ENCODE measurements around the gene SH3YL1. TPM values are rescaled to one million over a fixed set of nuclear protein-coding genes. Genes with fewer than 3 reads are reported as not detected.

The SH3YL1 gene
- total RNA-seq, 1 donor from 2014 or later, result 34.7 TPM

DNA sequence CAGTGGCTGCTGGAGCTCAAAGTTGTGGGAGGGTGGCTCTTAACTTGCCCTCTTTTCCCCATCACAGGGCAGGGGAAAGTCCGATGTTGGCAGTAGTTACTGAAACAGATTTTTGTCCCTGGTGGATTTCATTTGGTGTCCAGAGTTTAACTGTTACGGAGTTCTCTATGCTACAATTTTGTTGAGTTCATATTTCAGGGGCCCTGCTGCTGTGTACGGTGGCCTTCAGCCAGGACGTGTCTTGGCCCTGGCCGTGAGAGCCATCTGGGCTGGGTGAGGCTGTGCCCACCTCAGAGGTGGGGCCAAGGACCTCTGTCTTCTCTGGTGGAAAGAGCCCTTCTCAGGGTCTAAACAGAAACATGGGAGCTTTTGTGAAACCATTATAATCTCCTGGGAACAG, 67.4 kb downstream of the SH3YL1 start:
- Mint-ChIP-seq H3K27ac (no peak overlapping the region), H3K27me3 (ENCODE audit: low read depth) (no peaks in the 10 kb centered on the region), H3K4me3 (ENCODE audit: low read depth) (no peak overlapping the region), H3K36me3 (ENCODE audit: low read depth) (no peaks in the 10 kb centered on the region), H3K4me1 (ENCODE audit: low read depth) (no peaks in the 10 kb centered on the region), H3K9me3 (no peaks in the 10 kb centered on the region)
- no peak for DNase-seq (ENCODE audit: low spot score)
- intact Hi-C loops (cut with micrococcal nuclease), result no loop called here

DNA sequence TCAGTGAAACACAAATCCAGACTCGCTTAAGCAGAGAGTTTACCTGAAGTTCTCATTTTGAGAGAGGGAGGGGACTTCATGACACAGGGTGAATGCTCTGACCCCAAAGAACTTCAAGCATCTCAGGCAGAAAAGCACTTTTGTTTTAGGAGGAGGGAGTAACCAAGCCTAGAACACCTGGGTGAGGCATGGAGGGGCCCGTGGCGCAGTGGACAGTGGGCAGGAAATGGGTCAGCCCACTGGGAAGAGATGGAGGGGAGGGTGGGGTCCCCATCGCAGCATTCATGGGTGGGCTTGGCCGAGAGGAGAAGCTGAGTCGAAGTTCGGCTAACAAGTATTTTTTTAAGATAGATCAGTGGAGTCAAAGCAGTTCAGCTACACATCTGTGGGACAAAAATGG, 67.9 kb downstream of the SH3YL1 start:
- Mint-ChIP-seq H3K4me1 (ENCODE audit: low read depth) (no peaks in the 10 kb centered on the region), H3K27ac (no peak overlapping the region), H3K4me3 (ENCODE audit: low read depth) (no peak overlapping the region), H3K36me3 (ENCODE audit: low read depth) (no peaks in the 10 kb centered on the region), H3K27me3 (ENCODE audit: low read depth) (no peaks in the 10 kb centered on the region), H3K9me3 (no peaks in the 10 kb centered on the region)
- intact Hi-C loops (cut with micrococcal nuclease), result no loop called here
- DNase-seq (ENCODE audit: low spot score), result no peak

DNA sequence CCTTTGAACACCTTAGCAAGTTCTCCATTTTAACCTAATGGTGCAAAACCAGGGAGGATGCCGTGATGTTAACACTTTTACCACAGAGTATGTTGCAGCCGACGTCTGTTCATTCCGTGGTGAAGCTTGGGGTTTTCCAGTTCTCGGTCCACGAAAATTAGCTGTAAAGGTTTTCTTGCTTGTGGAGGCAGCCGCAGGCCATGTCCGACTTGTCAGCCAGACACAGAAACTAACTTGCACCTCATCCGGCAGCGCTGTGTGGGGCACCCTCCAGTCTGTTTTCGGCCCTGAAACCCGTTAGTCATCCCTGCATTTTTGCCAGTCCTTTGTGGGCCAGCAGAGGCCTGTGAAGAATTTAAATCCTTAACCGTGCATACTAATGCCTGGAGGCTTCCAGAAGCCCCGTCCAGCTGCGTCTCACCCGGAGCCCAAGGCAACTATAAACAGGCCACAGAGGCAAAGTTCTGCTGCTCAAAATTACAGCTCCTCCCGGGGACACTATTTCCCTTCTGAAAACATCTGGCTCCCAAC, 70.6 kb downstream of the SH3YL1 start:
- Mint-ChIP-seq H3K27me3 (ENCODE audit: low read depth) (no peaks in the 10 kb centered on the region), H3K4me3 (ENCODE audit: low read depth) (no peak overlapping the region), H3K9me3 (peaks cover 12% of the 10 kb centered on the region), H3K36me3 (ENCODE audit: low read depth) (no peaks in the 10 kb centered on the region), H3K4me1 (ENCODE audit: low read depth) (no peaks in the 10 kb centered on the region), H3K27ac (no peak overlapping the region)
- intact Hi-C loops (cut with micrococcal nuclease), result no loop called here
- no peak for DNase-seq (ENCODE audit: low spot score)

DNA sequence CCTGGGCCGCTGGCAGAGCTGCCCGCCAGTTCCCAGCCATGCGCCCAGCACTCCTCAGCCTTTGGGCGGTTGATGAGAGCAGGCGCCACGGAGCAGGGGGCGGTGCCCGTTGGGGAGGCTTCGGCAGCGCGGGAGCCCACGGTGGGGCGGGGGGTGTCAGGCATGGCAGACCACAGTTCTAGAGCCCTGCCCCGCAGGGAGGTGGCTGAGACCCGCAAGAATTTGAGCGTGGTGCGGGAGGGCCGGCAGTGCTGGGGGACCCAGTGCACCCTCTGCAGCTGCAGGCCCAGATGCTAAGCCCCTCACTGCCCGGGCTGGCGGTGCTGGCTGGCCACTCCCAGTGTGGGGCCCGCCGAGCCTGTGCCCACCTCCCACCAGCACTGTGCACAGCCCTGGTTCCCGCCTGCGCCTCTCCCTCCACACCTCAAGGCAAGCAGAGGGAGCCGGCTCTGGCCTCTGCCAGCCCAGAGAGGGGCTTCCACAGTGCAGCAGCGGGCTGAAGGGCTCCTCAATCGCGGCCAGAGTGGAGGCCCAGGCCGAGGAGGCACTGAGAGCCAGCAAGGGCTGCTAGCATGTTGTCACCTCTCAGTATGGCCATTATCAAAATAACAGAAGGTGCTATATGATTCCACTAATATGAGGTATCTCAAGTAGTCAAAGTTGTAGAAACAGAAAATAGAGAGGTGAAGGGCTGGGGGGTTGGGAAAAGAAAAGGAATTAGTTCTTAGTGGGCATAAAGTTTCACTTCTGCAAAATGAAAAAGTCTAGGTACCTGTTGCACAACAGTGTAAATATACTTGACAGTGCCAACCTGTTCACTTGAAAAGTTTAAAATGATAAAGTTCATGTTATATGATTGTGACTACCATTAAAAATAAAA, 72.3 kb downstream of the SH3YL1 start:
- H3K4me3 Mint-ChIP-seq (ENCODE audit: low read depth), result no peak overlapping the region
- no peak overlapping the region for H3K27ac Mint-ChIP-seq
- intact Hi-C loops (cut with micrococcal nuclease), result no loop called here
- H3K9me3 Mint-ChIP-seq, result peaks cover 24% of the 10 kb centered on the region
- peaks cover 3% of the 10 kb centered on the region for H3K36me3 Mint-ChIP-seq (ENCODE audit: low read depth)
- H3K27me3 Mint-ChIP-seq (ENCODE audit: low read depth), result no peaks in the 10 kb centered on the region
- no peaks in the 10 kb centered on the region for H3K4me1 Mint-ChIP-seq (ENCODE audit: low read depth)
- no peak for DNase-seq (ENCODE audit: low spot score)

DNA sequence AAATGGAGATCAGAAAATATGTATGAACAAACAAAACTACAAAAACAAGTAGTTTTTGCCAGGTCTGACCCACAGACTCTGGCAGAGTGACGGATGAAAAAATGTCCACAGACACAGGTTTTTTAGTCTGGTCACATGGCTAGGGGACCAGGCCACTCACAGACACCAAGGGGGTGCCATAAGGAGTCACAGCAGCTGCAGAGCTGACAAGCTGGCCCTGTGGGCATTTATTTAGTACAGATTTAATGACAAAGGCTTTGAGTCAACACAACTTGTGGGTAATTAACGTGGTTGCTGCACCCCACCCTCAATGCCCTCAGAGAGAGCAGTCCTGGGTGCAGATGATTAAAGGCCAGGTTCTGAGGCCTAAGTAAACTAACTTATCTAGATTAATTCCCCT, 76.0 kb downstream of the SH3YL1 start:
- H3K27ac Mint-ChIP-seq, result no peak overlapping the region
- H3K4me3 Mint-ChIP-seq (ENCODE audit: low read depth), result no peak overlapping the region
- H3K4me1 Mint-ChIP-seq (ENCODE audit: low read depth), result peaks cover 3% of the 10 kb centered on the region
- H3K36me3 Mint-ChIP-seq (ENCODE audit: low read depth), result peaks cover 9% of the 10 kb centered on the region
- no peak for DNase-seq (ENCODE audit: low spot score)
- intact Hi-C loops (cut with micrococcal nuclease), result no loop called here
- no peaks in the 10 kb centered on the region for H3K27me3 Mint-ChIP-seq (ENCODE audit: low read depth)
- peaks cover 57% of the 10 kb centered on the region for H3K9me3 Mint-ChIP-seq

DNA sequence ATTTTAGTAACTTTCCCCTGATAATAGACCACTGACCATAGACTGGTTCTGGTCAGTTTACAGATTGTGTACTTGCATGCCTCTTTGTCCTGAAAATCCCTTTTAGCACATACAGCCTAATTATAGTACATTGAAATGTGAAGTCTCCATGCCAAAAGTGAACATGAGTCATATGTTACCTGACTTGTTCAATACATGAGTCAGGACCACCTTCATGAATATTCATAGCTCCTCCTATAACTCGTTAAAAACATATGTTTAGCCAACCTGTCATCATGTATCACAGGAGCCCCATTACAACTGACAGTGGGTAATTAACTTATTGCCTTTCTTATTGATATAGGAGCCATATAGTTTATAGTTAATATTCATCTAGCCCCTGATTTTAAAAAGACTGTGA, 78.6 kb downstream of the SH3YL1 start:
- Mint-ChIP-seq H3K9me3 (peaks cover 70% of the 10 kb centered on the region), H3K4me3 (ENCODE audit: low read depth) (no peak overlapping the region), H3K27me3 (ENCODE audit: low read depth) (no peaks in the 10 kb centered on the region), H3K4me1 (ENCODE audit: low read depth) (peaks cover 4% of the 10 kb centered on the region), H3K27ac (no peak overlapping the region), H3K36me3 (ENCODE audit: low read depth) (peaks cover 9% of the 10 kb centered on the region)
- intact Hi-C loops (cut with micrococcal nuclease), result no loop called here
- no peak for DNase-seq (ENCODE audit: low spot score)

DNA sequence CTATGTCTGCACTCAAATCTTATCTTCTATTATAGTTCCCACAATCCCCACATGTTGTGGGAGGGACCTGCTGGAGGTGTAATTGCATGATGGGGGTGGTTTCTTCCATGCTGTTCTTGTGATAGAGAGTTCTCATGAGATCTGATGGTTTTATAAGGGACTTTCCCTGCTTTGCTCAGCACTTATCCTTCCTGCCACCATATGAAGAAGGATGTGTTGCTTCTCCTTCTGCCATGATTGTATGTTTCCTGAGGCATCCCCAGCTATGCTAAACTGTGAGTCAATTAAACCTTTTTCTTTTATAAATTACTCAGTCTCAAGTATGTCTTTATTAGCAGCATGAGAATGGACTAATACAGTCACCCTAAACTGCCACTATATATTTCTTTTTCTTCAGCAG, 79.1 kb downstream of the SH3YL1 start:
- peaks cover 68% of the 10 kb centered on the region for H3K9me3 Mint-ChIP-seq

DNA sequence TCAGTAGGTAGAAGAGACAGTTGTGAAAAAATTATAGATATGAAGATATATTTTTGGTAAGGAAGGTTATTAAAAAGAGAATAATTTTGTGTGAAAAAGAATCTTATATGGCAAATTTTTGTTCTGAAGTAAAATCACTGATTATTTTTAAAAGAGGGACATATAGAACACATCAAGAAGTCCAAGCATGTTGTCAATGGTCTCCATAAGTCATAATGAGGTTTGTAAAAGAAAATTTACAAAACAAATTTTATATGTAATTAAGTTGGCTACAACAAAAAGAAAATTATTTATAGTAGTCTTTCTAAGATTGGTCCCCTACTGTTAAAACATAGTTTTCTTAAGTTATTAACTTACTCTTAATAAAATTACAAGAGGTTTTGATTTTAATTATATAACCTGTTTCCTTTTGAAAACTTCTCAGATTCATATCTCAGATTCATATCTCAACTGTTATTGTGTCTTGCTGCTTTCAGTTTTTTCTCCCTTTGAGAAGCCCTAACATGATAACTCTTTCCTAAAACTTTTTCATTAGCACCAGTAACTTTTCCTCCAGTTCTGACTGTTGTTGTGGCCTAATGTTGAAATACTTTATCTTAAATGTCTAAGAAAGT, 81.2 kb downstream of the SH3YL1 start:
- Mint-ChIP-seq H3K27me3 (ENCODE audit: low read depth) (no peaks in the 10 kb centered on the region), H3K36me3 (ENCODE audit: low read depth) (peaks cover 9% of the 10 kb centered on the region), H3K4me1 (ENCODE audit: low read depth) (peaks cover 8% of the 10 kb centered on the region), H3K9me3 (peaks cover 55% of the 10 kb centered on the region), H3K27ac (no peak overlapping the region), H3K4me3 (ENCODE audit: low read depth) (no peak overlapping the region)
- intact Hi-C loops (cut with micrococcal nuclease), result no loop called here
- no peak for DNase-seq (ENCODE audit: low spot score)

More for the DNA sequence above, 79.1 kb downstream of the SH3YL1 start:
- Mint-ChIP-seq H3K4me3 (ENCODE audit: low read depth) (no peak overlapping the region), H3K27me3 (ENCODE audit: low read depth) (no peaks in the 10 kb centered on the region), H3K27ac (no peak overlapping the region), H3K4me1 (ENCODE audit: low read depth) (peaks cover 4% of the 10 kb centered on the region), H3K36me3 (ENCODE audit: low read depth) (peaks cover 9% of the 10 kb centered on the region)
- no peak for DNase-seq (ENCODE audit: low spot score)
- intact Hi-C loops (cut with micrococcal nuclease), result no loop called here

DNA sequence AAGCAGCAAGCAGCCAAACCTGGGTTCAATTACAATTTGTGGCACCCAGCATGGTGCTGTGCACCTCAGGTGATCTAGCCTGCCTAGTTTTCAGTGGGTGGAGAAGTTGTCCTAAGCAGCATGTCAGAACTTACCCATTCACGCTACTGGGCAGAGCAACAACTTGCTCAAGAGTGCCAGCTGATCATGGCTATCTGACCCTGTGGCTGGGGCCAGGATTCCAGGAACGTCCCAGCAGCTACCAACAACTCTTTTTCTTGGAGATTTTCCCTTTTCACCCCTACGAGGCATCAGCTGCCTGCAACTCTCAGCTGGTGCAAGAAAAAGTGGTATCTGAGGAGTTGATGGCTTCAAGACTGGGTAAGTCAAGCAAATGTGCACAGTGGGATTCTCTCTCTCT, 83.5 kb downstream of the SH3YL1 start:
- intact Hi-C loops (cut with micrococcal nuclease), result no loop called here
- H3K27me3 Mint-ChIP-seq (ENCODE audit: low read depth), result no peaks in the 10 kb centered on the region
- H3K9me3 Mint-ChIP-seq, result peaks cover 38% of the 10 kb centered on the region
- no peak for DNase-seq (ENCODE audit: low spot score)
- H3K27ac Mint-ChIP-seq, result no peak overlapping the region
- peaks cover 6% of the 10 kb centered on the region for H3K36me3 Mint-ChIP-seq (ENCODE audit: low read depth)
- H3K4me3 Mint-ChIP-seq (ENCODE audit: low read depth), result no peak overlapping the region
- peaks cover 29% of the 10 kb centered on the region for H3K4me1 Mint-ChIP-seq (ENCODE audit: low read depth)

DNA sequence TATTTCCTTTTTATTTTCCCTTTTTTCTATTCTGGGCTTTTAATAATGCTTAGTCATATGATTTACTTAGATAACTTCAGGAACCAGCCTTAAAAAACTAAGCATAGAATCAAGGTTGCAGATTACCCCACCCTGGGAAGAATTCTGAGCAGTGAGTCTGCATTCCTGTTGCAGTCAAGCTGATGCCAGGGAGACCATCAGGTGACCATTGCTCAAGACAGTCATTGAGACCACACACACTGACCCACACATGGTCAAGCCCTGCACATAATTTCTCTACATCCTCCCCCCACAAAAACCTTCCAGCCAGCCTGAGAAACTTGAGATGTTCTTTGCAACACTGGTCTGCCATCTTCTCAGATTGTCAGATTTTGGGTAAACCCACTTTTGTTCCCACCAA, 83.9 kb downstream of the SH3YL1 start:
- no peak overlapping the region for H3K27ac Mint-ChIP-seq
- H3K36me3 Mint-ChIP-seq (ENCODE audit: low read depth), result peaks cover 3% of the 10 kb centered on the region
- H3K4me3 Mint-ChIP-seq (ENCODE audit: low read depth), result no peak overlapping the region
- intact Hi-C loops (cut with micrococcal nuclease), result no loop called here
- peaks cover 33% of the 10 kb centered on the region for H3K4me1 Mint-ChIP-seq (ENCODE audit: low read depth)
- H3K27me3 Mint-ChIP-seq (ENCODE audit: low read depth), result no peaks in the 10 kb centered on the region
- peaks cover 33% of the 10 kb centered on the region for H3K9me3 Mint-ChIP-seq
- no peak for DNase-seq (ENCODE audit: low spot score)

DNA sequence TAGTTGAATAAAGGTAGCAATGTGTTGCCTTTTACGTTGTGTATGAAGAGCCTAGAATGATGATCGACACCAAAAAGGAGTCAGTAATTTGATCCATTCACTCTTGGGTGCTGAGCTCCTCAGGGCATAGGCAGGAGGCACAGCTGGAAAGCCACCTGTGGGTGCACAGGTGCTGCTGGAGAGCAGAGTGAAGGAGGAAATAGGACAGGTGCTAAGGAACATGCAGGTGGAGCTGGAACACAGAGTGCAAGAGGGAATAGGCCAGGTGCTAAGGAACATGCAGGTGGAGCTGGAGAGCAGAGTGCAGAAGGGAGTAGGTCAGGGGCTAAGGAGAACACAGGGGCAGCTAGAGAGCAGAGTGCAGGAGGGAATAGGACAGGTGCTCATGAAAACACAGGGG, 86.1 kb downstream of the SH3YL1 start:
- Mint-ChIP-seq H3K4me3 (ENCODE audit: low read depth) (no peak overlapping the region), H3K4me1 (ENCODE audit: low read depth) (peaks cover 30% of the 10 kb centered on the region), H3K27me3 (ENCODE audit: low read depth) (peaks cover 2% of the 10 kb centered on the region), H3K9me3 (peaks cover 14% of the 10 kb centered on the region), H3K36me3 (ENCODE audit: low read depth) (no peaks in the 10 kb centered on the region), H3K27ac (no peak overlapping the region)
- no peak for DNase-seq (ENCODE audit: low spot score)
- intact Hi-C loops (cut with micrococcal nuclease), result no loop called here

DNA sequence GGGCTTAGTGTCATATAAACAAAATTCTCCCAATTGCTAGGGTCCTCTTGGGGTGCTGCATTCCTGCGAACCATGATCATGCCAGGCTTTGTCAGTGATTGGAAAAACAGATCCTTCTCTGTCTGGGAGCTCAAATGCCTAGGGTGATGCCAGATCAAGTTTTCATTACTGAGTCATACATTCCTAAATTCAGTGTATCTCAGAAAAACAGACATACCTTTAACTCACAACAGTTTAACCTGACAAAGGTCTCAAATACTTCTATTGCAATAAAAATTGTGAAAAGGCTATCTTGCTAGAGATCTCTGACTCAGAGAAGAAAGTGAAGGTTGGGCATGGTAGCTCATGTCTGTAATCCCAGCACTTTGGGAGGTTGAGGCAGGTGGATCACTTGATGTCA, 86.9 kb downstream of the SH3YL1 start:
- DNase-seq (ENCODE audit: low spot score), result no peak
- Mint-ChIP-seq H3K27me3 (ENCODE audit: low read depth) (peaks cover 2% of the 10 kb centered on the region), H3K9me3 (peaks cover 13% of the 10 kb centered on the region), H3K4me3 (ENCODE audit: low read depth) (no peak overlapping the region), H3K27ac (no peak overlapping the region), H3K4me1 (ENCODE audit: low read depth) (peaks cover 30% of the 10 kb centered on the region), H3K36me3 (ENCODE audit: low read depth) (no peaks in the 10 kb centered on the region)
- intact Hi-C loops (cut with micrococcal nuclease), result loop anchor here (1.0 kb wide), 1 partner anchor 52 kb away; no protein-coding TSS in a partner anchor
